NCI-H510A (cell line): ENCODE results near the gene ESR1.

Experiments used
- DNase-seq: peaks from one replicate; lab custom pipeline; 2025; lab: John Stamatoyannopoulos, UW

The ESR1 gene

DNA sequence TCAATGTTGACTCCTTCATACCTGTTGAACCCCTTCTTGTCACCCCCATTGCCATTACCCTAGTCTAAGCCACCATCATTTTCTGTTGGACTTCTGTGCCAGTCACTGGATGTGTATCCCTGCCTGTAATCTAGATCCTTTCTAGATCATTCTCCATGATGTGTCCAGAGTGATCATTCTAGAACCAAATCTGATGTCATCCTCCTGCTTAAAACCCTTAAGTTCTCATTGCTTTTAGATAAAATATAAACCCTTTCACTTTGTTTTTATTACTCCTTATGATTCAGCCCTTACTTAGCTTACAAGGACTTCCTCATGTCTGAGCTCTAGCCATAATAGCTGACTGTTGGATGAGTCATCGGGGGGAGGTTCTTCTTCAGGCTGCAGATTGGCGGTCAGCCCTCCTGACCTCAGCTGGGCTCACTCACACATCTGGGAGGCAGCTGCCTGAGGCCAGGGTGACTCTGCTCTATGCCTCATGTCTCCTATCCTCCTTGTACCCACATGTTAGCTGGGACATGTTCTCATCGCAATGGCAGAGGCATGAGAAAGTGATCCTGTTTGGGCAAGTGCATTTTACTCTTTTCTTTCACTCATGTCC, 287.6 kb downstream of the ESR1 start:
- no peak for DNase-seq

DNA sequence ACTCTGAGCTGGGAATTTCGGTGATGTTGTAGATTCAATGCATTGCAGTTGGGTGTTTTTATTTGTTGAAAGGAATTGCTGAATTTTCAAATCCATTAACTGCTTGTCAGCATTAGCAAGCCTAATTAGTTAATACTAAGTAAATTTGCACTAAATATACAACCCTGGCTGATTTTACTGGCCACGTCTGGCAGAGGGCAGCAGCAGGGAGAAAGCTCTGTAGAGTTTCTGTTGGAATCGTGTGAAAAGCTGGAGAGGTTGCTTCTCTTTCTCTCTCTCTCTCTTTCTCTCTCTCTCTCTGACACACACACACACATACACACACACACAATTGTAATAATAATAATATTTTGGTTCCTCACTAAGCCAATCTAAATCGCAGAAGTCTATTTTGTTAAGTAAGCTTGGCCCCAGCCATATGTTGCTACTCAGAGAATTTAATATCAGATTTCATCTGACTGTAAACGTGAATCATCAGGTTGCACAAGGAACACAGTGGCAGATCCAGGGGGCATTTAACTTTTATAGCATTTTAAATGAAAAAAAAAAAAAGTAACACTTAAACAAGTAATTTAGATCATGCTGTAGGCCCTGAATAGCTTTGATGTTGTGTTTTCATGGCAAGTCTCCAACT, 289.5 kb downstream of the ESR1 start:
- no peak for DNase-seq

DNA sequence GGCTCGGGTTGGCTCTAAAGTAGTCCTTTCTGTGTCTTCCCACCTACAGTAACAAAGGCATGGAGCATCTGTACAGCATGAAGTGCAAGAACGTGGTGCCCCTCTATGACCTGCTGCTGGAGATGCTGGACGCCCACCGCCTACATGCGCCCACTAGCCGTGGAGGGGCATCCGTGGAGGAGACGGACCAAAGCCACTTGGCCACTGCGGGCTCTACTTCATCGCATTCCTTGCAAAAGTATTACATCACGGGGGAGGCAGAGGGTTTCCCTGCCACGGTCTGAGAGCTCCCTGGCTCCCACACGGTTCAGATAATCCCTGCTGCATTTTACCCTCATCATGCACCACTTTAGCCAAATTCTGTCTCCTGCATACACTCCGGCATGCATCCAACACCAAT, 291.2 kb downstream of the ESR1 start:
- DNase-seq, result no peak

DNA sequence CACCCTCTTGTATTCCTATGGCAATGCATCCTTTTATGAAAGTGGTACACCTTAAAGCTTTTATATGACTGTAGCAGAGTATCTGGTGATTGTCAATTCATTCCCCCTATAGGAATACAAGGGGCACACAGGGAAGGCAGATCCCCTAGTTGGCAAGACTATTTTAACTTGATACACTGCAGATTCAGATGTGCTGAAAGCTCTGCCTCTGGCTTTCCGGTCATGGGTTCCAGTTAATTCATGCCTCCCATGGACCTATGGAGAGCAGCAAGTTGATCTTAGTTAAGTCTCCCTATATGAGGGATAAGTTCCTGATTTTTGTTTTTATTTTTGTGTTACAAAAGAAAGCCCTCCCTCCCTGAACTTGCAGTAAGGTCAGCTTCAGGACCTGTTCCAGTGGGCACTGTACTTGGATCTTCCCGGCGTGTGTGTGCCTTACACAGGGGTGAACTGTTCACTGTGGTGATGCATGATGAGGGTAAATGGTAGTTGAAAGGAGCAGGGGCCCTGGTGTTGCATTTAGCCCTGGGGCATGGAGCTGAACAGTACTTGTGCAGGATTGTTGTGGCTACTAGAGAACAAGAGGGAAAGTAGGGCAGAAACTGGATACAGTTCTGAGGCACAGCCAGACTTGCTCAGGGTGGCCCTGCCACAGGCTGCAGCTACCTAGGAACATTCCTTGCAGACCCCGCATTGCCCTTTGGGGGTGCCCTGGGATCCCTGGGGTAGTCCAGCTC, 292.1 kb downstream of the ESR1 start:
- no peak for DNase-seq

DNA sequence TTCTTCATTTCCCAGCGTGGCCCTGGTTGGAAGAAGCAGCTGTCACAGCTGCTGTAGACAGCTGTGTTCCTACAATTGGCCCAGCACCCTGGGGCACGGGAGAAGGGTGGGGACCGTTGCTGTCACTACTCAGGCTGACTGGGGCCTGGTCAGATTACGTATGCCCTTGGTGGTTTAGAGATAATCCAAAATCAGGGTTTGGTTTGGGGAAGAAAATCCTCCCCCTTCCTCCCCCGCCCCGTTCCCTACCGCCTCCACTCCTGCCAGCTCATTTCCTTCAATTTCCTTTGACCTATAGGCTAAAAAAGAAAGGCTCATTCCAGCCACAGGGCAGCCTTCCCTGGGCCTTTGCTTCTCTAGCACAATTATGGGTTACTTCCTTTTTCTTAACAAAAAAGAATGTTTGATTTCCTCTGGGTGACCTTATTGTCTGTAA, 292.7 kb downstream of the ESR1 start:
- DNase-seq, result no peak

DNA sequence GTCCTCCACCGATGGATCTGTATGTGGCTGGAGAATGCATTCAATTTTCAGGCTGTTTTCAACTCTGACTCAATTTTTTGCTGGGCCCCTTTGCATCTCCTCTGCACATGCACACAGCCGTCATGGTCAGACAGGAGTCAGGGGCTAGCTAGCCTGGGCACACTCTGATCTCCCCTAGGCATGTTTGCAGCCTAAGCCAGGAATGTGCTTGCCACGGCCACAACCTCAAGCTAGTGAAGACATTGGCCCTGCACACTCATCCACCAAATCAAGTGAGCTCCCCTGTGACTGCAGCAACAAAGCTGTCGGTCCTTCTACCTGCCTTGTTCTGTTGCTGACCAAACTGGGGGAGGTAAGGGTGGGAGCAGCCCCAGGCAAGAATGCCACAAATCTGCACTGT, 300.5 kb downstream of the ESR1 start:
- DNase-seq, result no peak

DNA sequence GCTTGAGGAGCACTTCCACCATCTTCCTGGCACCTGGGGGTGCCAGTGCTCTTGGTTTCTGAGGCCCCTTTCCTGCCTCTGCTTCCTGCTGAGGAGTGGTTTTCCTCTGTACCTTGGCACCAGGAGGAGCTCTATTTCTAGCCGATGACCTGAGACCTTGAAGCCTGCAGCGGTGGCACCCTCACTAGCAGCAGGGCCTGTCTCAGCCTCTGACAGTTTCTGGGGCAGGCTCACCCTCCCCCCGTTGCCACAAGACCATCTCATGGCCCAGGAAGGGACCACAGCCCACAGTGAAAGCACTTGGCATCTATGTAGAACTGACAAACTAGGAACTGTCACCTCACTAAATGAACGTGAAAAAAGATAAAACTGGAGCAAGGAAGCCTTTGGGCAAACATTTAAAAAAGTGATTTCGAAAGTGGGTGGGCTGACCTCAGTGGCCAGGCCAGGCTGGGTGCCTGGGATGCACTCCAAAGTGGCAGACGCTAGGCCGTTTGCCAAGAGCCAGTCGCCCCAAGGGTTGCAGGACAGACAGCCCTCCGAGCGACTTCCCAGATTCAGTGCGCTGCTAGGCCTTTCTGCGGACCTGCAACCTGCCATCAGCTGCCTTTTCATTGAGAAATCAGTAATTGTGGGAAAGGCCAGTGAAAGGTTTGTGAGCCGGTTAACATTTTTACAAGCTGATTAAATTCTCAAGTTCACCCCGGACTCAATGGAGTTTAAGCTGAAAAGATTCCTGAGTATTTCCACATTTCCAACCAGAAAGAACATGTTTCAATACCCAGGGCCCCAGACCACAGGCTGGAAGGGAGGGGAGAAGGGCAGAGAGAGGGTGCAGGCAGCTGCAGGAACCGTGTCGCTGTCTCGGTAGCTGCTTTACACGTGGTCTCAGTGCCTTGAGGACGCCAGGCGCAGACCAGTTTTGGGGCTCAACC, 303.7 kb downstream of the ESR1 start:
- DNase-seq, result no peak

DNA sequence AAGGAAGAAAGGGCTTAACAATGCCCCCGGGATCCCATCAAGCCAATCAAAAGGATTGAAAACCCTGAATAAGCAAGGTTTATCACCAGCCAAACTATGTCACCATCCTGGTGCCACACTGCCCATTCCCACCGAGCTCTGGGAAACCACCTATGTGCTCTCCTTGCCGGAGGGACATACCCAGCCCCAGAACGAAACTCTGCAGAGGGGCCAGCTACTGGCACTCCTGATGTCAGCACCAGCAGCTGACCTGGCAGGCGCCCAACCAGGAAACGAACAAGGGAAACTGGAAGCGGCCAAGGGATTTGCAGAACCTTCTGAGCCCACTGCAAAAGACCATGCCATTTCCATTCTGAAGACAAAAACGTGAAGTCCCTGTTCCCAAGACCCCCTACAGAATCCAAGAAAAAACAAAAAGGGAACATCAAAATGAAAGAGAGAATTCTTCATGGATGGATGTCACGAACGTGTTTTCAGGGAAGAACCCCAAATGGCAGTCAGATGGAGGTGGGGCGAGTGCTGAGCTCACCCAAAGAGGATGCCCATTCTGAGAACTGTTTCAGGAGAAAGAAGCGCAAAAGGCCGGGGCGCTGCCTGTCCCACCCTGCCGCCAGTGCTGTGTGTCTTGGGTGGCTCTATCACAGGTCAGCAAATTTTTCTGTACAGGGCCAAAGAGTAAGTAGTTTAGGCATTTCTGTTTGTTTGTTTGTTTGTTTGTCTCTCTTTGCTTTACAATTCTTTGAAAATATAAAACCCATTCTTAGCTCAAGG, 305.2 kb downstream of the ESR1 start:
- no peak for DNase-seq

DNA sequence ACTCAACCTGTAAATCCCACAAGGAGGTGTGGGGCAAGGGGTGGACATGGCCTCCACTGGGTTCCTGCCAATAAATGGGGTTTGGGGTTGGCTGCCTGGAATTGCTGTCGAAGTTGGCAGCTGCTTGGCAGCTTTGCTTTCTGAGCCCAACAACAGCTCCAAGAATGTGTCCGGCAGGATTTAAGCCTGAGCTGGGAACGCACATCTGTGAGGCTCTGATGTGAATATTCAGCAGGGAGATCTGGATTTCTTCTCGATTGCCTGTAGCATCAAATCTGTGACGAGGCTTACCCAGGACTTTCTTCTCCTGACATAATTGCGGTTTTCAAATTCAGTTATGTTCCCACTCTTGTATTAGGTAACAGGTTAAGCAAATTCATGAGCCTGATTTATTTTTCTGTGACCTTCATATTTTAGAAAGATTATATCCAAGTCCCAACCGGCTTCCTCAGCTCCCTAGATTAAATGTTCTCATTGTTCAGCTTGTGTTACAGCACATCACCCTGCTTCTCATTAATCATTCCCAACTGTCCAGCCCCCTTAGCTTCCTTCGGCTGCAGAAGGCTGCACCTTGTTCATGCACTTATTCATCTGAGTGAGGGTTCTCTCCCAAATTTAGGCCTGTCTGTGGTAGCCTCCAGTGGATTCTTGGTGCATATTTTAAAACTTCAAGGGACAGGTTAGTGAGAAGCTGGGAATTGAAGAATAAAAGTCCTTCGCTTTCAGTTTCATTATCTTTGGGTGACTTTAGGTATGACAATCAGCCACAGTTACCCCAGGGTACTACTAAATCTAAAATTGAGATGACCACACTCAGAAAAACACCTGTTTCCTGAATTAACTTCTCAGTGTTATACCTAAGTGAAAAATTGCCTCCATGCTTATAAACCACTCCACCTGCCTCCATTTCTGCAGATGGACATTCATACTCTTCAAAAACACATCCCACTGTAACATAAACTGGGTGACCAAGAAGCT, 310.0 kb downstream of the ESR1 start:
- no peak for DNase-seq

DNA sequence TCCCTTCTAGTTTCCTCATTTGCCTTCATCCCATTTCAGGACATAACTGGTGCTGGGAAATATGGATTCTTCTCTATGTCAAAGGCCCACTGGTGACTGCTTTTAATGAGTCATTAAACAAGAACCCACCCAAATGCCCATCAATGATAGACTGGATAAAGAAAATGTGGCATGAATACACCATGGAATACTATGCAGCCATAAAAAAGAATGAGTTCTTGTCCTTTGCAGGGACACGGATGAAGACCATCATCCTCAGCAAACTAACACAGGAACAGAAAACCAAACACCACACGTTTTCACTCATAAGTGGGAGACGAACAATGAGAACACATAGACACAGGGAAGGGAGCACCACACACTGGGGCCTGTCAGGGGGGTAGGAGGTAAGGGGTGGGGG, 310.7 kb downstream of the ESR1 start:
- no peak for DNase-seq

DNA sequence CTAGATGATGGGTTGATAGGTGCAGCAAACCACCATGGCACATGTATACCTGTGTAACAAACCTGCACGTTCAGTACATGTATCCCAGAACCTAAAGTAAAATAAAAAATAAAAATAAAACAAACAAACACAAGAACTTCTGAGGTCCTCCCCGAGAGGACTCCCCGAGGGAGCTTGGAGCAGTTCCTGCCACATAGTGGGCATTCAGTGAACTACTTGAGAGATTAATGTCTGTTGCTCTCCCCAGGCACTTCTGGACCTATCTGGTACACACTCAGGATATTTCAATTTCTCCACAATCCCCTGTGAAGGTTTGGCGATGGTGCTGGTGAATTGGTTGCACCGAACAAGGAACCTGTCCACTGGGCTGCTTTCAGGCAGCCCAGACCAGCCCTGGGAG, 311.2 kb downstream of the ESR1 start:
- no peak for DNase-seq

DNA sequence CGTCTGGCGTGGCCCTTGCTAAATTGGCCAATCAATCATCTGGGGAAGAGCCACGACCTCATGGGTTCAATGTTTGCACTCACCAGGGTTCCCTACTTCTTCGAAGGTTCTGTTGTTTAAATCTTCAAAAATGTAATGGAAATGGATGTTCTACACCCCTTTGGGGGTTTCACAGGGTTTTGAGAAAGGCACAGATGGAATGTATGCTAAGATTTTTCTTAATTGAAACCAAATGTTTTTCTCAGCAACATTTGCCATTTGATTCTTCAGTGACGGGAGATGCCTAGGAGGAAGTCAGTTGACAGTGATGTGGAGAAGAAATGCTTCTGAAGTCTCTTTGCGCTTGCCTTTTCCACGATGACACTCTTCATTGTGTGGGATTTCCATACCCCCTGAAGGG, 312.3 kb downstream of the ESR1 start:
- no peak for DNase-seq

DNA sequence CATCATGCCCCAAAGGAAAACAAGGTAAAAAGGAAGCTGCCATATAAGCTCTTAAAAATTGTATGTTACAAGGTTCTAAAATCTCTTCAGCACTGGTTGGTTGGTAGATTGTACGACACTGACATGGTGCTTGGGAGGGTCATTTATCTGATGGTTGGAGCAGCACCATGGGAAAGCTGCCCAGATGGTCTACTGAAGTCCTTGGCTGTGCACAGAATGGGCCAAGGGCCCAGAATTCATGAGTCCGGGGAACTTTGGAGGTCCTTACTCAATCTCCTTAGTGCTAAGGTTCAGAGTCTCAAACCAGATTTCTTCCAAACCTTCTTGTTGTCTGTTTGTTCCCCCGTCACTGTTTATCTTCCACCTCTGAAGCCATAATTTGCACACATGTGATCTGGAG, 314.4 kb downstream of the ESR1 start:
- no peak for DNase-seq

DNA sequence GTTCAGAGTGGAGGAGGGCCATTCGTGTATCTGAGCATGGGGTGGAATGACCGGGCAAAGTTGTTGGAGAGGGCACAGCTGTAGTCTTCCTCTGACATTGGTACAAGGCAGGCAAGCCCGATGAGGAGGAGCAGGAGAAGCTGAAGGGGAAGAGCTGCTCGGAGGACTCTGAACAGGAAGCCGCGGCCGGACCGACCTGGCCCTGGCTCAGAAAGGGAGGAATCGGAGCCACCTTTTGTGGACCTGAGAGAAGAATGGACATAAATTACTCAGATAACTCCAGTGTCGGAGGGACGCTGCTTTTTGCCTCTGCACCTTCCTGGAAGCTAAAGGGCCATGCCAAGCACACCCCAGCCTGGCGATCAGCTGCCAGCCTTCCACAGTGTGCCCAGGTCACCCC, 315.0 kb downstream of the ESR1 start:
- DNase-seq, result no peak

DNA sequence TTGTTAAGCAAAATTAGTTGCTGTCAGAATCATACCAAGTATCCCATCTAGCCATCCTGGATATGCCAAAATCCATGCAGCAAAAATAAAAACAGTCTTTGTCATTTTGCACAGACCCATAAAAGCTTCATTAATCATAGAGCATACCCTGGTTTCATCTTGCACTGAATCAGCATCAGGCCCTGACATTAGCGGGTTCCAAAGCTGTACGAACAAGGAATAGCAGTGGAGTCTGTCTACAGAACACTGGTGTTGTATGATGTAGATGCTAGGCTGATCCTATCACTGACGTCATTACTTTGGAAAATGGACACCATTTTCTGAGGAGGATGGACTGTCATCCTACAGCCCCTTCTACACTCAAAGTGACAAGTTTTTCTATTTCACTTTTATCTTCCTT, 315.6 kb downstream of the ESR1 start:
- DNase-seq, result no peak

DNA sequence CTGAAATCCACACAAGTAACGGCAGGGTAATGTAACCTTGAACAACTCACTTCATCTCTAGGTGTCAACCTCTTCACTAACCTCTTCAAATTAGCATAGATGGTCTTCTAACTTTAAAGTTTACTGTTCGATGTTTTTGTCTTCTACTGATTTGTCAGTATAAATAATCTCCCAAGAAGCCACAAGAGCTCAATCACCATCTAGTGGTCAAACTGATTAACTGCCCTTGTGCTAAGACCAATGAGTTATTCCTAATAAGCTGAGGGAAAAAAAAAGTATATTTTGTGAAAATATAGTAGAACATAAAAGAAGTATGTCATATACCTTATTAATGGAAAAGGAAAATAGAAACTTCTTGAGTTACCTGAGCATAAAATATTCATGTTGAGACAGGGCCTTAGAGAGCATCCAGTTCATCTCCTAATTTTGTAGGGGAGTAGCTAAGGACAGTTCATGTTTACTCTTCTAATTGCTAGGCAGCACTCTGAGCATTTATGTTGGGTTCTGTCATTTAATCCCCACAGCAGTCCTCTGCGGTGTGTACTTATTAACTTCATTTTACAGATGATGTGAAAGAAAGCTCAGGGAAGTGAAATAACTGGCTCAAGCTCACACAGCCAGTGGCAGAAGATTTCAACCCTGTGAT, 317.1 kb downstream of the ESR1 start:
- no peak for DNase-seq

DNA sequence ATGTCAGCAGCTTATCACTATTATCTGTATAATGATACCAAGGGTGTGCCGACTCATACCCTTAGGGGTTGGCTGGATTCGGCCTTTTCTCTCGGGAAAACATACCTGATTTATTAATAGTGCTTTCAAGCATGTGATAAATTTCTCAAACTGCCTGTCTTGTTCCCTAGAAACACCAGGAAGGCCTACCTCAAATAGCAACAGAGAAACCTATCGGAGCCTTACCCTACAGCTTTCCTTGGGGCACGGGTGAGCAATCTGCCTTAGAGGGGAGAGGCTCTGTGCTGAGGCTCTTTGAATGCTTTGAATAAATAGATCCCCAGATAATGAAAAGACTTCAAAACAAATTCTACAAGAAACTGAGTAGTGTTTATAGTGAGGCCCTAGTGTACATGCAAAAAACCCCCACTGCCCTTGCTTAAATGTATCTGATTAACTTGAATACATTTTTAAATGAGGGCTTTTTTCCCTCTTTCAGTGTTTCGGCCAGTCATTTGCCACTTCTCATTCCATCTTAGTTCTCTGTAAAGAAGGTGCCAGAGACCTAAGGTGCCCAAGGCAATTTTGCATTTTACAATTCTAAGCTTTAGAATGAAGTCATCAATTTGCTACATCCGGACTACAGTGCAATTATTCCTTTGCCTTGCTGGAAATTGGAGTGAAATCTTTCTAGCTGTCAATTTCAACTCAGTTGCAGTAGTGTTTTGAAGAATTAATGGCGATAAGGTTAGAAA, 320.1 kb downstream of the ESR1 start:
- DNase-seq, result no peak

DNA sequence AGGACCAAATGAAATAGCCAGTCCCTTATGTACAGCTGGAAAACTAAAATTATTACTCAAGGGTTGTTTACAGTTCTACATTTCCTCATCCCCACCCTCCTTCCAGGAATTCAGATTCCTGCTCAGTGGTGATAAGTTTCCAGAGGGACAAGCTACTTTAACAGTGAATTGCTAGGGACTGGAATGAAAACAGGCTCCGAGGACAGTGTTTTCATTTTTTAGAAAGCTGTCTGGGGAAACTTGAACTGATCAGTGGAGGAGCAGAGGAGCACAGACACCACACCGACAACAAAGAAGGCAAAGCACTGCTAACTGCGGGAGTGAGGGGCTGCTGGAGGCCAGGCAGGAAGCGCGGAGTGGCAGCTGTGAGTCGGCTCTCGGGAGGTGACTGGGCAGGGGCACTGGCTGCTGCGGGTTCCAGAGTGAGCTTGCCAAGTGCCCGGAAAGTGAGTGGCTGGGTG, 322.2 kb downstream of the ESR1 start:
- no peak for DNase-seq

DNA sequence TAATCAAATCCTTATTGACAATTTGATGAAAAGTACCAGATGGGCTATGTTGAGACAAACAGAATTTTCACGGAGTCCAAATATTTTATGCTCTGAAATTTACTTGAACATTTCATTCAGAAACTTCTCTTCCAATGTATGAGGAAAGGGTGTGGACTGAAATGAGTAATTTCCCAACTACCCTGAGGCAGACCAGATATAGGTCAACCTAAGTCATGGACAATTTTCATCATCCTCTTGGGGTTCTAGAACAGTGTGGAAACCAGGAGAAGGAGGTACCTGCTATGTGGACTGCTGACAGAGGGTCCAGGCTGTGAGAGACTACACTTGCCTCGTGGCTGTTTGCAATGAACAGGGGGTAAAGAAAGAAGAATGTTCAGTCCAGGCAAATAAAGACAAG, 323.0 kb downstream of the ESR1 start:
- no peak for DNase-seq
